HCT116 (cell line): ENCODE data around the gene RHPN2. TPM values are rescaled to one million over a fixed set of nuclear protein-coding genes. Genes with fewer than 3 reads are reported as not detected.

Source experiments
- ATAC-seq: fragments of 200-7000 bp; cut with Tn5 transposase; 2 replicates; pipeline ENCODE4 v1.9.1; 2020; ENCODE audit warnings: mild to moderate bottlenecking, moderate library complexity
- BruUV-seq: library from RNA; stranded (reverse); fragments of 400-500 nt; replicated peaks from 2 replicates; lab custom pipeline; 2021; lab: Mats Ljungman, UMichigan
- CTCF ChIA-PET: fragments of 300-600 bp; sonication (Branson Sonifier 250); formaldehyde crosslinking; loops from one replicate; lab custom pipeline; 2021; ENCODE audit warnings: antibody characterized with exemption; lab: Charles Lee
- POLR2A ChIA-PET: fragments of 300-600, 350-600 bp; sonication (Branson Sonifier 250); formaldehyde crosslinking; loops from one replicate; lab custom pipeline; 2021; ENCODE audit warnings: antibody characterized with exemption; lab: Charles Lee
- RAD21 ChIA-PET, 2 experiments: fragments of 300-600 bp; sonication (Branson Sonifier 250); formaldehyde crosslinking; loops; one replicate each; lab custom pipeline; 2023; ENCODE audit warnings: low total read pairs in 2 of 2; ENCODE audit not compliant: uncharacterized antibody in 2 of 2, unreplicated experiment in 2 of 2, low non-redundant PET in 1 of 2; lab: Charles Lee
- DNase-seq: peaks from one replicate; pipeline ENCODE4 v3.0.0-alpha.2; 2010; ENCODE audit warnings: low read depth, low spot score
- H2AFZ ChIP-seq: fragments of 200-600 bp; shearing (Covaris generic), sonication (generic); 2 replicates; pipeline ENCODE4 v1.6.1; 2017; ENCODE audit warnings: low read depth, mixed run types, mixed read lengths, antibody characterized with exemption, low read length; ENCODE audit not compliant: poor library complexity, severe bottlenecking
- H3K27ac ChIP-seq: 2 replicates; pipeline ENCODE4 v1.5.1; 2012; ENCODE audit warnings: low read depth, low read length
- H3K27me3 ChIP-seq: fragments of 200-600 bp; sonication (generic); 2 replicates; pipeline ENCODE4 v1.6.1; 2016; ENCODE audit warnings: mixed run types, low read length, mixed read lengths; ENCODE audit not compliant: insufficient read depth
- H3K36me3 ChIP-seq, 2 experiments: fragments of 200-500 bp in 1 of 2; fragments of 200-600 bp in 1 of 2; sonication (Bioruptor generic) in 1 of 2; sonication (generic) in 1 of 2; 2 replicates each; pipeline versions ENCODE4 v1.5.1 to v1.6.1; 2014 to 2016; ENCODE audit warnings: low read length in 2 of 2, inconsistent platforms in 1 of 2, mixed read lengths in 1 of 2, mixed run types in 1 of 2; ENCODE audit not compliant: insufficient read depth in 2 of 2, control insufficient read depth in 1 of 2
- H3K4me1 ChIP-seq, 2 experiments: fragments of 200-600 bp in 1 of 2; sonication (generic) in 1 of 2; 2 replicates each; pipeline versions ENCODE4 v1.5.1 to v1.6.1; 2012 to 2017; ENCODE audit warnings: low read length in 2 of 2, inconsistent platforms in 1 of 2, mild to moderate bottlenecking in 1 of 2, mixed read lengths in 1 of 2, mixed run types in 1 of 2, moderate library complexity in 1 of 2; ENCODE audit not compliant: insufficient read depth in 2 of 2, control insufficient read depth in 1 of 2
- H3K4me2 ChIP-seq: fragments of 200-600 bp; sonication (generic); 2 replicates; pipeline ENCODE4 v1.6.1; 2017; ENCODE audit warnings: mixed run types, low read length, mixed read lengths
- H3K4me3 ChIP-seq, 2 experiments: fragments of 200-600 bp in 1 of 2; sonication (generic) in 1 of 2; replicated peaks in 1 of 2; 2 replicates each; pipeline ENCODE4 v1.5.1; 2011 to 2016; ENCODE audit warnings: low read length in 2 of 2, control low read depth in 1 of 2, low read depth in 1 of 2, mild to moderate bottlenecking in 1 of 2, mixed read lengths in 1 of 2, mixed run types in 1 of 2
- H3K79me2 ChIP-seq: fragments of 200-600 bp; sonication (generic); 2 replicates; pipeline ENCODE4 v1.6.1; 2017; ENCODE audit warnings: mild to moderate bottlenecking, mixed run types, low read length, moderate library complexity, mixed read lengths; ENCODE audit not compliant: insufficient read depth
- H3K9ac ChIP-seq: fragments of 200-600 bp; sonication (generic); 2 replicates; pipeline ENCODE4 v1.6.1; 2016; ENCODE audit warnings: low read length, mixed read lengths
- H3K9me2 ChIP-seq: fragments of 200-600 bp; sonication (generic), shearing (Covaris generic); 2 replicates; pipeline ENCODE4 v1.6.1; 2017; ENCODE audit warnings: mixed run types, mild to moderate bottlenecking, moderate library complexity; ENCODE audit not compliant: insufficient read depth
- H3K9me3 ChIP-seq, 2 experiments: fragments of 200-500 bp in 1 of 2; fragments of 200-600 bp in 1 of 2; sonication (Bioruptor generic) in 1 of 2; sonication (generic) in 1 of 2; 2 replicates each; pipeline ENCODE4 v1.6.1; 2014 to 2017; ENCODE audit warnings: low read length in 2 of 2, mixed read lengths in 2 of 2, inconsistent platforms in 1 of 2, low read depth in 1 of 2, mild to moderate bottlenecking in 1 of 2, mixed run types in 1 of 2, moderate library complexity in 1 of 2; ENCODE audit not compliant: control insufficient read depth in 1 of 2, insufficient read depth in 1 of 2
- H4K20me1 ChIP-seq: fragments of 200-600 bp; sonication (generic), shearing (Covaris generic); 2 replicates; pipeline ENCODE4 v1.6.1; 2017; ENCODE audit warnings: mixed run types, mild to moderate bottlenecking, moderate library complexity; ENCODE audit not compliant: insufficient read depth
- CBX3 ChIP-seq: IDR thresholded peaks from 2 replicates; pipeline ENCODE4 v1.6.1; 2012; ENCODE audit warnings: low read depth
- CEBPB ChIP-seq: IDR thresholded peaks from 2 replicates; pipeline ENCODE4 v1.6.1; 2012; ENCODE audit warnings: low read depth
- EGR1 ChIP-seq: IDR thresholded peaks from 2 replicates; pipeline ENCODE4 v1.6.1; 2012; ENCODE audit warnings: low read depth
- ELF1 ChIP-seq: IDR thresholded peaks from 2 replicates; pipeline ENCODE4 v1.6.1; 2012; ENCODE audit warnings: low read depth, borderline replicate concordance
- EZH2 ChIP-seq: fragments of 200-600 bp; sonication (generic); IDR thresholded peaks from 2 replicates; pipeline ENCODE4 v1.6.1; 2017; ENCODE audit warnings: antibody characterized with exemption, mixed run types
- EZH2phosphoT487 ChIP-seq: fragments of 200-600 bp; IDR thresholded peaks from 2 replicates; pipeline ENCODE4 v1.6.1; 2018; ENCODE audit warnings: antibody characterized with exemption, borderline replicate concordance
- FOSL1 ChIP-seq: IDR thresholded peaks from 2 replicates; pipeline ENCODE4 v1.6.1; 2012; ENCODE audit warnings: low read depth
- JUND ChIP-seq: IDR thresholded peaks from 2 replicates; pipeline ENCODE4 v1.6.1; 2012
- POLR2AphosphoS5 ChIP-seq: IDR thresholded peaks from 2 replicates; pipeline ENCODE4 v1.6.1; 2011; ENCODE audit warnings: mild to moderate bottlenecking, low read depth, low read length, moderate library complexity
- RAD21 ChIP-seq: IDR thresholded peaks from 2 replicates; pipeline ENCODE4 v1.6.1; 2012; ENCODE audit warnings: low read depth, mild to moderate bottlenecking
- SIN3A ChIP-seq: IDR thresholded peaks from 2 replicates; pipeline ENCODE4 v1.6.1; 2012; ENCODE audit warnings: low read depth
- SP1 ChIP-seq: IDR thresholded peaks from 2 replicates; pipeline ENCODE4 v1.6.1; 2012; ENCODE audit warnings: low read depth
- SRF ChIP-seq: IDR thresholded peaks from 2 replicates; pipeline ENCODE4 v1.6.1; 2012; ENCODE audit warnings: low read depth
- YY1 ChIP-seq: IDR thresholded peaks from 2 replicates; pipeline ENCODE4 v1.6.1; 2011; ENCODE audit warnings: low read length, low read depth, moderate library complexity, mild to moderate bottlenecking; ENCODE audit not compliant: insufficient replicate concordance; ENCODE audit errors: extremely low read depth
- ZFX ChIP-seq: fragments of 450-650 bp; IDR thresholded peaks from 2 replicates; pipeline ENCODE4 v1.6.1; 2017
- ZNF274 ChIP-seq: fragments of 200-500 bp; sonication (Bioruptor generic); IDR thresholded peaks from 2 replicates; pipeline ENCODE4 v1.6.1; 2014; ENCODE audit warnings: mild to moderate bottlenecking, low read depth, low read length, inconsistent platforms
- intact Hi-C: fragments of 100-400 bp; cut with micrococcal nuclease; formaldehyde crosslinking; loops from 2 replicates; pipeline ENCODE4 v1.10.0; 2022
- total RNA-seq: library from RNA; stranded (reverse); gene quantifications from one replicate; pipeline ENCODE4 v1.2.1, GENCODE V29; 2021; ENCODE audit not compliant: unreplicated experiment
- TF ChIP-seq, protein P1 (sequence below): IDR thresholded peaks from 2 replicates; pipeline ENCODE4 v1.6.1; 2012; ENCODE audit warnings: low read depth
- TF ChIP-seq, protein P2 (sequence below): IDR thresholded peaks from 2 replicates; pipeline ENCODE4 v1.6.1; 2011; ENCODE audit warnings: mild to moderate bottlenecking, low read length, moderate library complexity; ENCODE audit not compliant: insufficient replicate concordance; ENCODE audit errors: extremely low read depth
- TF ChIP-seq, protein P3 (sequence below): IDR thresholded peaks from 2 replicates; pipeline ENCODE4 v1.6.1; 2012
- TF ChIP-seq, protein P4 (sequence below): IDR thresholded peaks from 2 replicates; pipeline ENCODE4 v1.6.1; 2012

Gene RHPN2
- total RNA-seq, 1 experiment from 2014 or later, result 33.3 TPM

DNA sequence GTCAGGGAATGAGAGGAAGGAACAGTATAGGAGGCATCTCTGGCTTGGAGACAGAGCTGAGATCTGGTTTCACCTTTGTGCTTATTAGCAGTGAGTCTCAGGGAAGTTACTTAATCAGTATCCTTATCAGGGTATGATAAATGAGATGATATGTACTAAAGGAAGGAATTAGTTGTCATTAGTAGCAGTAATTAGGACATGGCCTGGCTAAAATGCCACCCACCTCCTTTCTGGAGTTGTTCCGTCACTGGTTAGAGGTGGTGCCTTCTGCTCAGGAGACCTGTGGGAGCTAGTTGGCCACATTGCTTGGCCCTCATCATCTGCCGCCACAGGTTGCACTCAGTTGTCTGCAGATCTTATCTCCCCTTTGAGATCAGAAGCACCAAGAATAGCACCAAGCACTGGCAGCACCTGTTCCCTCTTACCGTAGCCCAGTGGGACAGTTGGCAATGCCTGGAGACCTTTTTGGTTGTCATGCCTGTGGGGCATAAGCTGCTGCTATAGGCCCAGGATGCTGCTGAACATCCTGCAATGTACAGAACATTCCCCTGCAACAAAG is 21.0 kb upstream of the RHPN2 start:
- POLR2A ChIA-PET, result no interaction called here
- BruUV-seq, result no TSS peak
- intact Hi-C loops, result no loop called here
- CTCF ChIA-PET, result no interaction called here
- Histone ChIP-seq H3K4me3 (no peak overlapping the region), H2AFZ (no peak overlapping the region), H3K9me2 (no peaks in the 10 kb centered on the region), H3K79me2 (peaks cover 14% of the 10 kb centered on the region; the same call in 1 of the 2 replicates), H3K9ac (no peak overlapping the region), H3K9me3 (no peaks in the 10 kb centered on the region), H3K4me1 (peaks cover 20 to 42% of the 10 kb centered on the region in 2 experiments), H3K4me2 (peak overlapping the region; percentile 43), H4K20me1 (no peaks in the 10 kb centered on the region), H3K36me3 (peaks cover 0 to 6% of the 10 kb centered on the region in 2 experiments; a peak in 1 of 4 replicates), H3K27ac (no peak overlapping the region), H3K27me3 (no peaks in the 10 kb centered on the region)
- RAD21 ChIA-PET, result no interaction called here
- DNase-seq, result no peak
- TF ChIP-seq, protein P1, sequence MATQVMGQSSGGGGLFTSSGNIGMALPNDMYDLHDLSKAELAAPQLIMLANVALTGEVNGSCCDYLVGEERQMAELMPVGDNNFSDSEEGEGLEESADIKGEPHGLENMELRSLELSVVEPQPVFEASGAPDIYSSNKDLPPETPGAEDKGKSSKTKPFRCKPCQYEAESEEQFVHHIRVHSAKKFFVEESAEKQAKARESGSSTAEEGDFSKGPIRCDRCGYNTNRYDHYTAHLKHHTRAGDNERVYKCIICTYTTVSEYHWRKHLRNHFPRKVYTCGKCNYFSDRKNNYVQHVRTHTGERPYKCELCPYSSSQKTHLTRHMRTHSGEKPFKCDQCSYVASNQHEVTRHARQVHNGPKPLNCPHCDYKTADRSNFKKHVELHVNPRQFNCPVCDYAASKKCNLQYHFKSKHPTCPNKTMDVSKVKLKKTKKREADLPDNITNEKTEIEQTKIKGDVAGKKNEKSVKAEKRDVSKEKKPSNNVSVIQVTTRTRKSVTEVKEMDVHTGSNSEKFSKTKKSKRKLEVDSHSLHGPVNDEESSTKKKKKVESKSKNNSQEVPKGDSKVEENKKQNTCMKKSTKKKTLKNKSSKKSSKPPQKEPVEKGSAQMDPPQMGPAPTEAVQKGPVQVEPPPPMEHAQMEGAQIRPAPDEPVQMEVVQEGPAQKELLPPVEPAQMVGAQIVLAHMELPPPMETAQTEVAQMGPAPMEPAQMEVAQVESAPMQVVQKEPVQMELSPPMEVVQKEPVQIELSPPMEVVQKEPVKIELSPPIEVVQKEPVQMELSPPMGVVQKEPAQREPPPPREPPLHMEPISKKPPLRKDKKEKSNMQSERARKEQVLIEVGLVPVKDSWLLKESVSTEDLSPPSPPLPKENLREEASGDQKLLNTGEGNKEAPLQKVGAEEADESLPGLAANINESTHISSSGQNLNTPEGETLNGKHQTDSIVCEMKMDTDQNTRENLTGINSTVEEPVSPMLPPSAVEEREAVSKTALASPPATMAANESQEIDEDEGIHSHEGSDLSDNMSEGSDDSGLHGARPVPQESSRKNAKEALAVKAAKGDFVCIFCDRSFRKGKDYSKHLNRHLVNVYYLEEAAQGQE, result no peak
- no peak for TF ChIP-seq YY1
- TF ChIP-seq CEBPB, result no peak
- TF ChIP-seq FOSL1, result no peak
- no peak for TF ChIP-seq ZFX
- TF ChIP-seq, protein P2, sequence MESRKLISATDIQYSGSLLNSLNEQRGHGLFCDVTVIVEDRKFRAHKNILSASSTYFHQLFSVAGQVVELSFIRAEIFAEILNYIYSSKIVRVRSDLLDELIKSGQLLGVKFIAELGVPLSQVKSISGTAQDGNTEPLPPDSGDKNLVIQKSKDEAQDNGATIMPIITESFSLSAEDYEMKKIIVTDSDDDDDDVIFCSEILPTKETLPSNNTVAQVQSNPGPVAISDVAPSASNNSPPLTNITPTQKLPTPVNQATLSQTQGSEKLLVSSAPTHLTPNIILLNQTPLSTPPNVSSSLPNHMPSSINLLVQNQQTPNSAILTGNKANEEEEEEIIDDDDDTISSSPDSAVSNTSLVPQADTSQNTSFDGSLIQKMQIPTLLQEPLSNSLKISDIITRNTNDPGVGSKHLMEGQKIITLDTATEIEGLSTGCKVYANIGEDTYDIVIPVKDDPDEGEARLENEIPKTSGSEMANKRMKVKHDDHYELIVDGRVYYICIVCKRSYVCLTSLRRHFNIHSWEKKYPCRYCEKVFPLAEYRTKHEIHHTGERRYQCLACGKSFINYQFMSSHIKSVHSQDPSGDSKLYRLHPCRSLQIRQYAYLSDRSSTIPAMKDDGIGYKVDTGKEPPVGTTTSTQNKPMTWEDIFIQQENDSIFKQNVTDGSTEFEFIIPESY, result no peak
- no peak for TF ChIP-seq ELF1
- TF ChIP-seq ZNF274, result no peak
- no peak for TF ChIP-seq EZH2phosphoT487
- TF ChIP-seq SRF, result no peak
- no peak for TF ChIP-seq CBX3
- TF ChIP-seq EGR1, result no peak
- TF ChIP-seq, protein P3, sequence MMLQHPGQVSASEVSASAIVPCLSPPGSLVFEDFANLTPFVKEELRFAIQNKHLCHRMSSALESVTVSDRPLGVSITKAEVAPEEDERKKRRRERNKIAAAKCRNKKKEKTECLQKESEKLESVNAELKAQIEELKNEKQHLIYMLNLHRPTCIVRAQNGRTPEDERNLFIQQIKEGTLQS, result no peak
- TF ChIP-seq EZH2, result no peak
- no peak for TF ChIP-seq JUND
- TF ChIP-seq, protein P4, sequence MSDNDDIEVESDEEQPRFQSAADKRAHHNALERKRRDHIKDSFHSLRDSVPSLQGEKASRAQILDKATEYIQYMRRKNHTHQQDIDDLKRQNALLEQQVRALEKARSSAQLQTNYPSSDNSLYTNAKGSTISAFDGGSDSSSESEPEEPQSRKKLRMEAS, result no peak
- no peak for TF ChIP-seq RAD21
- TF ChIP-seq POLR2AphosphoS5, result no peak
- TF ChIP-seq SP1, result no peak
- no peak for TF ChIP-seq SIN3A
- no peak for ATAC-seq
